Measurements from ENCODE around the gene SNRPB2.

The SNRPB2 gene

GRCh38 chr20:16729565-16730460 lies at the start of gene SNRPB2:
Gene SNRPB2 (plus strand): TSS chr20:16730026. CDS start chr20:16731703, 1,677 bp downstream.
- DNase-seq (ENCODE audit: low spot score): peak; percentile 92

- no peak for DNase-seq (ENCODE audit: low spot score)
These were observed 45.4 kb upstream of the SNRPB2 start for GRCh38 chr20:16684416-16684815.

DNA sequence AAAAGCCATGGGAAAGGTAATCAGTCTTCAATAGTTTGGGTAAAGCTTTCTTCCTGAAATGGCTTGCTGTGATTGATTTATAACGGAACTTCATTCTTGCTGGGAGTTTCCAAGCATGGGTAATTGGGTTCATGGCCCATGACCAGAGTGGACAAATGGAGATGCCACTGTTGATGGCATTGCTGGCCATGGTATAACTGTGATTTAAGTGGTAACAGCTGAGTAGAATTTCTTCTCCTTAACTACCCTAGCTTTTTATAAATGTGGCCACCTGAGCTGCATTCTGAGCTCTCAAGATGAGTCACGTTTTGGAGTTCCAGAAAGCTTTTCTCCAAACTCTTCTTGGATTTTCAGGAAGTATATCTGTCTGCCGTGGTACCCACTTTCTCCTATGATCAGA lies 39.9 kb upstream of the SNRPB2 start:
- no peak for DNase-seq (ENCODE audit: low spot score)

GRCh38 chr20:16691381-16691780 lies 38.4 kb upstream of the SNRPB2 start:
- DNase-seq (ENCODE audit: low spot score): no peak

DNA sequence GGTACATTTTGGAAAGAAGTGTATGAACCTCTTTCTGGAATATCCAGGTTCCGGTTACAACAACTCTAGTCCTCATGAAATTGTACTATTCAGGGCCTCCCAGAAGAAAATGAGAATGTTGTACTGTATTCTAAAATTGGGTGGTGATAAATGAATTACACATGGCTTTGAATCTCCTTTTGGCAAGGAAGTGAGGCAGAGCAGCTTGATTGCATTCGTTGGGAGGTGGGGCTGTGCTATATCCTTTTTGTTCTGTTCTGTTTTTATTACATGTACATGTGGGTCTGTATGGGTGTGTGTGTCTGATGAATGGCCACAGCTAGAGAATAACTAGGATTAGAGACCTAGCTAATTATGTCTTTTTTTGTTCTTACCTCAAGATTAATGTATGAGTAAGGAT lies 37.8 kb upstream of the SNRPB2 start:
- no peak for DNase-seq (ENCODE audit: low spot score)

DNA sequence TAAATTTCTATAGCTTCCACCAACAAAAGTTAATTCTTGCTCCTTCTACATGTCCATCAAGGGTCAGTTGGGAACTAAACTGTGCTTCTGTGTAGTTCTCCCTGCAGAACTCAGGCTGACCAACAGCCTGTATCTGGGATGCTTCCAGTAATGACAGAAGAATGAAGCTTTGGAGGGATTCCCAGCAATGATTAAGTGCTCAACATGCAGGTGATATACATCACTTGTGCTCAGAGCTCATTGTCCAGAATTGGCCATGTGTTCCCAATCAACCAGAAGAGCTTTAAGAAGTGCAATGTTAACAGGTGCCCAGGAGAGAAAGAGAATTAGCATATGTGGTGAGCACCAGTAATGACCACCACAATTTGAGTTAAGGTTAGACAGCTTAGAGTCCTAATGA lies 37.4 kb upstream of the SNRPB2 start:
- DNase-seq (ENCODE audit: low spot score): no peak

- no peak for DNase-seq (ENCODE audit: low spot score)
These were observed 36.5 kb upstream of the SNRPB2 start for GRCh38 chr20:16693278-16693677.

DNA sequence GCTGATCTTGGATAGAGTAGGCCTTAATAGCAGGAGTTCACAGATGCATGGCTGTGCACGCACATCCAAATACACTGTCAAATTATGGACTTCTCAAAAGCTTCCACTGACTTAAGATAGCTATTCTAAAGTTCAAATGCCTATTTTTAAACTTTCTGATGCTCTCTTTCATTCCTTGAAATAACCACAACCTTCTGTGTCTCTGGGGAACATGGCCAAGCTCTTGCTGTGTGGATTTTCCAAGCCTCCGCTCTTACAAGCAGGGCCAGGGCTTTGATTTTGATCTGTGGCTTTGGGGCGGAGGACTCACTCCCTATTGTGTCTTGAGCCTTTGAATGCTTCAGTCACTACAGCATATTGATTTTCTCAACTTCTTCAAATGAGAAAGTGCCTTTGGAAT lies 35.7 kb upstream of the SNRPB2 start:
- DNase-seq (ENCODE audit: low spot score): no peak

DNA sequence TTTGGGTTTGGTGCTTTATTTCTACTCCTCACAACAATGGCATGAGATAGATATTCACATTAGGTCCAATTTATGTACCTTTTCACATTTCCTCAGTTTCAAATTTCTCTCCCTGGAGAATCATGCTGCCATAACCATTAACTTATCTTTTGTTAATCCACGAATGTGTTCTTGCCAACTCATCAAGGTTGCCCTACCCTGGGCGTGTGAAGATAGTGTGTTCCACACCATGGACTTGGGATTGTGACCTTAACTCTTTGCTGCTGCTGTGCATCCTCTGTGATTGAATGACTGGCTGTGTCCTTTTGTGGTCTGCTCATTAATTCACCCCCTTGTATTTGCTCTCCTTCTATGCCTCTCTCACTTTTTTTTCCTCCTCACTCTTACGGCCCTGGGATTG lies 34.2 kb upstream of the SNRPB2 start:
- DNase-seq (ENCODE audit: low spot score): no peak

DNA sequence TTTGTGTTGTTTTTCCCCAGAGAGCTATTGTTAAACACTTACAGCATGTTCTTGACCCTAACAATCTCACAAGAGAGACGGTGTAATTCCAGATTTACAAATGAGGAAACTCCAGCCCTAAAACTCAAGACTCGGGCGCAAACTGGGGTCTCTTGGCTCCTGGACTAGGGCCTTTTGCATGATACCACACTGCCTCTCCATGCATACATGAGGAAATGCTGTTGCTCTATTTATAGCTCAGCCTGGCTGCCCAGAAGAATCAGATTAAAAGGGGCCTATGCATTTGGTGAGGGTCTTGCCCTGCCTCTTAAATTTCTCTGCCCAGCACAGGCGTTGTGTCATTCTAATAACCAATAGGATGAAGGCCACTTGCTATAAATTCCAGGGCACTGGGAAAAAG lies 30.5 kb upstream of the SNRPB2 start:
- DNase-seq (ENCODE audit: low spot score): no peak

- DNase-seq (ENCODE audit: low spot score): no peak
These were observed 28.5 kb upstream of the SNRPB2 start for GRCh38 chr20:16701296-16701695.

GRCh38 chr20:16703570-16703969 lies 26.3 kb upstream of the SNRPB2 start:
- DNase-seq (ENCODE audit: low spot score): no peak

DNA sequence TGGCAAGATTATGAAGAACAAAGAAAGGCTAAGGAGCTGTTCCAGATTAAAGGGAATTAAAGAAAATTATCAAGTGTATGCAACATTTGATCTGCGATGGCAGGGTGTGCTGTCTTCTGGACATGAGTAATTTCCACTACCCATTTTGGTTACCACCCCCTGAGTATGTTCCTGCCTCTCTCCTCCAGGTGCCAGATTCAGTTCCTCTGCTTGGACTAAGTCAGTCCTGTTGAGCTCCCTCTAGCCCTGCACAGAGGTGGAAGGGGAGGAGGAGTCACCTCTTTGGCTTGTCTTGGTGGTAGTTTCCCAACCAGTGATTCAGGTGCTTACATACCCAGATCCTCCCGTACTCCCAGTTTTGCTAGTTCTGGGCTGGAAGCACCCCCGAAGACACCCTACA lies 22.2 kb upstream of the SNRPB2 start:
- DNase-seq (ENCODE audit: low spot score): no peak

- DNase-seq (ENCODE audit: low spot score): no peak
These were observed 21.2 kb upstream of the SNRPB2 start for GRCh38 chr20:16708602-16709001.

DNA sequence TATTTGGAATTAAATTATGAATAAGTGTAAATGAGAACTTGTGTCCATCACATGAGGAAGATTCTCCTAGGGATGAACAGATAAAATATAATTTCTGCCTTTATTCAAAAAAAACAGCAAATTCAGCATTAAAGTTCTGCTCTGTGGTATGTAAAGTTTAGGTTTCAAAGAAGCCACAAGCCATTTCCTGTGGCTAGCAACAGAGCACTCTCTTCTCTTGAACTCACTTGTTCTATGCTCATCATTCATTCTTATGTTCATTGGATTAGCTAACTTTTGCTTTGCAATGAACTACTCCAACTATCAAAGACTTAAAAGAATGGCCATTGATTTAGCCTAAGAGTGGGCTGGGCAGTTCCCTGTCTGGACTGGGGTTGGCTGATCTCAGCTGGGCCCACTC lies 20.8 kb upstream of the SNRPB2 start:
- DNase-seq (ENCODE audit: low spot score): no peak

- no peak for DNase-seq (ENCODE audit: low spot score)
These were observed 19.0 kb upstream of the SNRPB2 start for GRCh38 chr20:16710781-16711180.

- no peak for DNase-seq (ENCODE audit: low spot score)
These were observed 18.1 kb upstream of the SNRPB2 start for GRCh38 chr20:16711661-16712258.

DNA sequence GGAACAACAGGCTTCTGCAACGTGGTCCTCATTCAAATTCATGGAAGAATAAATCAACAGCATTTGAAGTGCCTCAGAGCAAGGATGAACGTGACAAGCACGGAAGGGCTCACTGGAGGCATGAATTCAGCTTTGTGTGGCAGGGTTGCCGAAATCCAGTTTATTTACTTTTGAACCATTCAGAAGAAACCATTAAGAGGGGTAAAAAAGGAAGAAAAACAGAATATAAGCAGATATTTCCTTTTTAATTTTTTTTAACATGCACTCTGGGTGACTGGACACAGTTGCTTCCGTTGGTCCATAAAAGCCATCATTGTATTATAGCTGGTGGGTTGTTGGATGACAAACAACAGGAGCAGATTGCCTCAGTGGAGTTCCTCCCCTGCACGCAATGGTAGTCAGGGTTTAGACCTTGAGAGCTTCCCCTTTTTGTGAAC lies 17.3 kb upstream of the SNRPB2 start:
- peak; percentile 46 for DNase-seq (ENCODE audit: low spot score)

DNA sequence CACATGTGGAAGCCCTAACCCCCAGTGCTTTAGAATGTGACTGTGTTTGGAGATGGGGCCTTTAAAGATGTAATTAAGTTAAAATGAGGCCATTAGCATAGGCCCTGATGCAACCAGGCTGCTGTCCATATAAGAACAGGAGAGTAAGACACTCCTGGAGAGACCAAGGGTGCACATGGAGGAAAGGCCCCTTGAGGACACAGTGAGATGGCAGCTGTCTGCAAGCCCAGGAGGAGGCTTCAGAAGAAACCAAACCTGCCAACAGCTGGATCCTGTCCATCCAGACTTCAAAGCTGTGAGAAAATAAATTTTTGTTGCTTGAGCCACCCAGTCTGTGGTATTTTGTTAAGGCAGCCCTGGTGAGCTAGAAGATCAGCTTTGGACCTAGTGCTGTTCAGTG lies 16.8 kb upstream of the SNRPB2 start:
- peak; percentile 13 for DNase-seq (ENCODE audit: low spot score)

DNA sequence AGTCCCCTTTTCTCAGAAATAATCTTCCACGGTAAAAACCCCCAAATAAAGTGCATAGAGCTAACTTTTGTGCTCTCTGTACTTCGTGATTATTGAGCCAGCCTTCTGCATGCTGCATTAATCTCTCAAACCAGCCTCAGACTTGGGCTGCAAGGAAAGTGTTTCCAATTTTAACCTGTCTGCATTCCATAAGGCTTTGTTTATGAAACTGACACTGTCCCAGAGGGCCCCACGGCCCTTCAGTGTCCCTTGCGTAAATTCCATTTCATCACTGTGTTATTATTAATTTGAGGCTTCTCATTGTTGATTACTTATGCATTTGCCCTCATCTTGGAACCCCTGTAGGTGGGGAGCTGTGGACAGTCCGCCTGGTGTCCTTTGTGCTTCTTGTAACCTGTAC lies 15.6 kb upstream of the SNRPB2 start:
- DNase-seq (ENCODE audit: low spot score): no peak

GRCh38 chr20:16714751-16715150 lies 15.1 kb upstream of the SNRPB2 start:
- DNase-seq (ENCODE audit: low spot score): peak; percentile 45

DNA sequence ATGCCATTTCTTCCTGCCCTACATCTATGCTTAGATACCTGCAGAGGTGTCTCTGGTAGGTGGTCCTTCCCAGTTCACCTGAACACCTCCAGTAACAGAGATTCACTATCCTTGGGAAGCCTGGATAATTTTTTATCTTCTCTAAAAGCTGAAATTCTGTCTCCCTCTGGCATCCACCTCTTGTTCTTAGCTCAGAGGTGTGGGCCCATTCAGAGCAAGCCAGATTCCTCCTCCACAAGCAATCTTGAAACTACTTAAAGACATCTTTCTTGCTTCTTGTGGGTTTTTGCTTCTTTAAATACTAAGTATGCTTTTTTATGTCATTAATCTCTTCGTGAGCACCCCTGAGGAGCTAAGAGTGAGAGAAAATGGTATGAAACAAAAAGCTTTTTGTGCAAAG lies 10.4 kb upstream of the SNRPB2 start:
- DNase-seq (ENCODE audit: low spot score): no peak

DNA sequence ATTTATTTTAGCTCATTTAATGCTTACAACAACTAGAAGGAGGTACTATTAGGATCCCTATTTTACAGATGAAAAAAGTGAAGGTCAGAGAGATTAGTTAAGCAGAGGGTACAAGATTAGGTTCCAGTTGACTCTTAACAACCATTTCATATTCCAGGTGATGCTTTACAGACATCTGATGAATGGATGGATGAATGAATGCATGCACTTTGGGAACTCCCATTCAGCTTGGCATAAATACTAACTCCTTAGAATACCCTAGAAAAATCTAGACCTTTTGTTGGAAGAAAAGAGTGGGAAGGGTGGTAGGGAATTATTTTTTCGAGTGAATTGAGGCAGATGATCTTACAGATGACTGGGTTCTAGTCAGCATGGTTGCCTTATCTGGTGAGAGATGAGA lies 746 bp upstream of the SNRPB2 start:
- no peak for DNase-seq (ENCODE audit: low spot score)

Data from globus pallidus (tissue), 1 donor.